GM13977 (cell line): Measurements from ENCODE around the gene THAP5.

Experiments
- DNase-seq: peaks from one replicate; pipeline ENCODE4 v3.0.0; 2012; ENCODE audit warnings: low spot score
- CTCF ChIP-seq: IDR thresholded peaks from 2 replicates; pipeline ENCODE4 v1.5.1; 2012; ENCODE audit warnings: mild to moderate bottlenecking, control low read depth; ENCODE audit not compliant: insufficient read depth; ENCODE audit errors: extremely low read depth, missing control alignments
- in situ Hi-C: fragments of 300-500 bp; cut with MboI; formaldehyde crosslinking; loops from one replicate; pipeline ENCODE4 v1.12.0; 2022; ENCODE audit warnings: low sequenced_read_pairs, low pct_unique_long_range_greater_than_20kb, mixed read lengths, inconsistent platforms; ENCODE audit not compliant: unreplicated experiment

The THAP5 gene

DNA sequence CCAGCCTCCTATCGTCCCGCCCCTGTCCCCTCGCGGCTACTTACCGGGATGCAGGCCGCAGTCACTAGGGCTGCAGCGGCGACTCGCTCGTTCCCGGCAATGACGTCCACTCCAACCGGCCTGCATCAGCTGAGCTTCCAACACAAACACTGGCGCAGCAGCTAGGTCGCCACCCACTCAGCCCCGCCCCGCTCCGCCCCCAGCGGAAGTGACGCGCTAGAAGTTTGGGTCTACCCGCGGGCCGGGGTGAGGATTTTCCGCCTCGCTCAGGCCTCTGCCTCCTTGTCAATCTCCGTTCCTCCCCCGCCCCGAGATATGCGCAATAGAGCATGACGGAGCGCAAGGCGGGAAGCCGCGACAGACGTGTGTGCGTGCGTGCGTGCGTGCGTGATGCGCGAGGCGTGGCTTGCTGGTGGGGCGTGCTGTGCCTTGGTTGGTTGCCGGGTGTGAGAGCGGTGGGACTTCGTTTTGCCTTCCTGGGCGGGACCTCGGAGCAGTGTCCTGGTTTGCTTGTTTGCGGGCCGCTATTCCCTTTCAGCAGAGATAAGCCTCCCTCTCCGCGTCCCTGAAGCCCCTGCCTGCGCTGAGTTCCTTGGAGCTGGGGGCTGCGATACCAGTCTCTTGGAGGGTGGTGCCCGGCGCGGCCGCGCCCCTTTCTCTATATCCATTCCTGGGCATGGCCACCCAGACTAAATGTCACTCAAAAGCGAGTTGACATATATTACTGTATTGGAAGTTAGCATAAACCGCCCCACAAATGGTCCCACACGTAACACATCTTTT, 43.3 kb downstream of the THAP5 start, which contains the start of gene PNPLA8:
Gene PNPLA8 (minus strand): TSS at position 151 of the 783 bp plus-strand sequence. CDS start 10,644 bp downstream, outside the sequence.
- TF ChIP-seq CTCF: no peak
- in situ Hi-C loops: no loop called here

GRCh38 chr7:108525327-108525984, 44.0 kb downstream of the THAP5 start:
- DNase-seq: peak; percentile 20
- in situ Hi-C loops: no loop called here

More for the DNA sequence above, 43.3 kb downstream of the THAP5 start, which contains the start of gene PNPLA8:
- DNase-seq: peak; percentile 93

GRCh38 chr7:108522780-108523179, 46.7 kb downstream of the THAP5 start:
- TF ChIP-seq CTCF: no peak
- no peak for DNase-seq
- in situ Hi-C loops: no loop called here

More at GRCh38 chr7:108525327-108525984, 44.0 kb downstream of the THAP5 start:
- no peak for TF ChIP-seq CTCF

GRCh38 chr7:108517951-108518350, 51.6 kb downstream of the THAP5 start:
- in situ Hi-C loops: no loop called here
- no peak for DNase-seq
- TF ChIP-seq CTCF: no peak

- no peak for DNase-seq
- in situ Hi-C loops: no loop called here
- no peak for TF ChIP-seq CTCF
Measured at GRCh38 chr7:108515630-108516029, 53.9 kb downstream of the THAP5 start.

DNA sequence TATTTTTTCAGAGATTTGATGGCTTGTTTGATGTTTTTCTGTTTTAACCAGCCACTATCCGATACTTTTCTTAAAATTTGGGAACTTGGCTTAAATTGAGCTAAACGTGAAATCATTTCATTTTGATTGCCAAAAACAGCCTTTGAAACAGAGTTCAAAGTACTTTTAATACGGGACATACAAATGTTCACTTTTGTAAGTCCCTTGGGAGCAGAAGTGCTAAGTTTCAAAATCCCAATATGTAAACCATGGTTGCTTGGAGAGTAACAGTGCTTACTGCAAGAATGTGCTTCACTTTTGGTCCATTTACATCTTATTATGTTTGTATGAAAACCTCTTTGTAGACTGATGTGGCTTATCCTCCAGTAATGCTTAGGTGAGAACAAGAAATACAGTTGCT, 54.5 kb downstream of the THAP5 start:
- TF ChIP-seq CTCF: no peak
- no peak for DNase-seq
- in situ Hi-C loops: no loop called here
